ENCODE data around the gene MMP11.

MMP11 gene

DNA sequence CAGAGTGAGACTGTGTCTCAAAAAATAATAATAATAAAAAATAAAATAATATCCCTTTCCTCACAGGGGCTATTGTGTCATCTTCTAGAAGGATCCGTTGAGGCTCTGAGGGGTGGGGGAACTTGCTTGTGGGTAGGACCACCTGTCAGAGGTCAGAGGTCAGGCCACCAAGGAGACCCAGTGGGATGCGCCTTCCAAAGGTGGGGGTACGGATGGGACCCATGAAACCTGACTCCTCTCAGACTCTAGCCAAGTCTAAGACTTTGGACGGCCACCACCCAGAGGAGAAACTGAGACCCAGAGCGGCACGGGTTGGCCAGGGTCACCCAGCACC is 367 bp upstream of the MMP11 start:
- Histone ChIP-seq H3K4me2 (ENCODE audit: low read length) (peak overlapping the region; percentile 94), H4K20me1 (ENCODE audit: control insufficient read depth, insufficient read depth, low read depth, low read length) (no peaks in the 10 kb centered on the region), H3F3A (ENCODE audit: control insufficient read depth, insufficient read depth) (no peaks in the 10 kb centered on the region), H3K4me3 (ENCODE audit: low read length) (peak overlapping the region; percentile 72), H3K79me2 (ENCODE audit: control insufficient read depth, low read length) (peaks cover 10% of the 10 kb centered on the region), H3K27me3 (ENCODE audit: control insufficient read depth, low read length) (peaks cover 4% of the 10 kb centered on the region; the same call in 1 of the 2 replicates), H3K36me3 (ENCODE audit: control insufficient read depth, low read length) (peaks cover under 1% of the 10 kb centered on the region), H3K9me3 (ENCODE audit: control insufficient read depth, insufficient read depth, low read length) (no peaks in the 10 kb centered on the region), H3K4me1 (ENCODE audit: control insufficient read depth, low read length) (peaks cover 53% of the 10 kb centered on the region), H3K9me2 (replicated peaks; ENCODE audit: control insufficient read depth, low read length) (no peaks in the 10 kb centered on the region), H3K27ac (ENCODE audit: low read depth, low read length) (no peak overlapping the region)
- TF ChIP-seq EZH2phosphoT487 (IDR thresholded peaks at IDR 0.05; ENCODE audit: borderline replicate concordance, low read length), result no peak
- TF ChIP-seq CTCF (IDR thresholded peaks at IDR 0.05; ENCODE audit: low read depth, low read length, poor library complexity, severe bottlenecking), result no peak

DNA sequence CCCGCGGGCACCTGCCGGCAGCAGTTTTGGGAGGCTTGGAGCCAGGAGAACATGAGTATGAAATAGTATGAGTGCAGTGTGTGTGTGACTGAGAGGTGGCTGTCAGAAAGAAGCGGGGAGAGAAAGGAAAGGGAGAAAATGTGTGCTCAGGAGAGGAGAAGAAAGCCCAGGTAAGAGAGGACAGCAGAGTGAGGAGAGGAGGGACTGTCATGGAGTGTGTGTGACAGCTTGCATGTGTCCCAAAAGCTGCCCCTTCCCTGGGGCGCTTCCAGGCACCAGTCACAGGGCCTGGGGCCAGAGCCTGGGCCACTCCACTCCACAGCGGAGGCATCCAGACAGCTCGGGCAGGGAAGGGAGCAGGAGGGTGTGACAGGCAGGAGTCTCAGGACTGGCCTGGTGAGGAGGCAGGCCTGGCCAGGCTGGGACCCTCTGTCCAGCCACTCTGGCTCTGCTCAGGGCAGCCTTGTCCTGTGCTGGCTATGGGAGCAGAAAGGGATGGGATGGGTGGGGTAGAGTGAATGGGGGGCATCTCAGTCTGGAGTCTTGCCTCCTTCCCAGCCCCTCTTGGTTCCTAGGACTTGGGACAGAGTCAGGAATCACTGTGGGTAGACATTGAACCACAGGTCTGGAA is 949 bp downstream of the MMP11 start:
- Histone ChIP-seq H3K36me3 (ENCODE audit: control insufficient read depth, low read length) (no peaks in the 10 kb centered on the region), H3K9me2 (replicated peaks; ENCODE audit: control insufficient read depth, low read length) (no peaks in the 10 kb centered on the region), H3K27ac (ENCODE audit: low read depth, low read length) (no peak overlapping the region), H3F3A (ENCODE audit: control insufficient read depth, insufficient read depth) (no peaks in the 10 kb centered on the region), H3K4me2 (ENCODE audit: low read length) (peak overlapping the region; percentile 94), H4K20me1 (ENCODE audit: control insufficient read depth, insufficient read depth, low read depth, low read length) (no peaks in the 10 kb centered on the region), H3K27me3 (ENCODE audit: control insufficient read depth, low read length) (peaks cover 4% of the 10 kb centered on the region; the same call in 1 of the 2 replicates), H3K9me3 (ENCODE audit: control insufficient read depth, insufficient read depth, low read length) (no peaks in the 10 kb centered on the region), H3K4me3 (ENCODE audit: low read length) (peak overlapping the region; percentile 72), H3K4me1 (ENCODE audit: control insufficient read depth, low read length) (peaks cover 50% of the 10 kb centered on the region), H3K79me2 (ENCODE audit: control insufficient read depth, low read length) (no peaks in the 10 kb centered on the region)
- no peak for TF ChIP-seq CTCF (IDR thresholded peaks at IDR 0.05; ENCODE audit: low read depth, low read length, poor library complexity, severe bottlenecking)
- no peak for TF ChIP-seq EZH2phosphoT487 (IDR thresholded peaks at IDR 0.05; ENCODE audit: borderline replicate concordance, low read length)

- no peaks in the 10 kb centered on the region for H4K20me1 ChIP-seq (ENCODE audit: control insufficient read depth, insufficient read depth, low read depth, low read length)
Observed at GRCh38 chr22:23774114-23774921, 1.7 kb downstream of the MMP11 start.

More at GRCh38 chr22:23774114-23774921, 1.7 kb downstream of the MMP11 start:
- no peaks in the 10 kb centered on the region for H3K36me3 ChIP-seq (ENCODE audit: control insufficient read depth, low read length)
- H3K27me3 ChIP-seq (ENCODE audit: control insufficient read depth, low read length), result peaks cover 4% of the 10 kb centered on the region; the same call in 1 of the 2 replicates
- no peak overlapping the region for H3K4me2 ChIP-seq (ENCODE audit: low read length)
- H3K79me2 ChIP-seq (ENCODE audit: control insufficient read depth, low read length), result no peaks in the 10 kb centered on the region
- TF ChIP-seq CTCF (IDR thresholded peaks at IDR 0.05; ENCODE audit: low read depth, low read length, poor library complexity, severe bottlenecking), result no peak
- TF ChIP-seq EZH2phosphoT487 (IDR thresholded peaks at IDR 0.05; ENCODE audit: borderline replicate concordance, low read length), result no peak
- H3K27ac ChIP-seq (ENCODE audit: low read depth, low read length), result no peak overlapping the region
- H3K9me2 ChIP-seq (replicated peaks; ENCODE audit: control insufficient read depth, low read length), result no peaks in the 10 kb centered on the region
- H3F3A ChIP-seq (ENCODE audit: control insufficient read depth, insufficient read depth), result no peaks in the 10 kb centered on the region
- no peaks in the 10 kb centered on the region for H3K9me3 ChIP-seq (ENCODE audit: control insufficient read depth, insufficient read depth, low read length)
- peaks cover 43% of the 10 kb centered on the region for H3K4me1 ChIP-seq (ENCODE audit: control insufficient read depth, low read length)
- H3K4me3 ChIP-seq (ENCODE audit: low read length), result no peak overlapping the region
